ENCODE measurements around the gene LPCAT1.

- TF ChIP-seq POLR2A (IDR thresholded peaks at IDR 0.05; ENCODE audit: low read depth, low read length) (no peak), POLR2AphosphoS5 (IDR thresholded peaks at IDR 0.05; ENCODE audit: low read depth, low read length) (no peak), TAF1 (IDR thresholded peaks at IDR 0.05; ENCODE audit: borderline replicate concordance, low read depth, low read length) (no peak)
These were observed 10.3 kb downstream of the LPCAT1 start for GRCh38 chr5:1513326-1514026.
